Lung (tissue), 12 donors: ENCODE measurements around the gene KRTAP2-4. TPM values are rescaled to one million over a fixed set of nuclear protein-coding genes. Genes with fewer than 3 reads are reported as not detected.
"Not testable (repeated sequence)": the region's sequence is repeated elsewhere in the genome, so short reads cannot be mapped to it uniquely, and the experiment has no call there.

Source experiments
- ATAC-seq: fragments of 200-7000 bp; cut with Tn5 transposase; one replicate; pipeline ENCODE4 v1.9.1; 2020; ENCODE audit warnings: moderate number of reproducible peaks; ENCODE audit not compliant: insufficient read depth, low FRiP score
- DNase-seq, 3 donors: peaks; one replicate each; pipeline ENCODE4 v3.0.0-alpha.2; 2013 to 2017
- H3K27ac ChIP-seq, 2 donors: one replicate each; pipeline ENCODE4 v1.5.1; 2013; ENCODE audit warnings: mild to moderate bottlenecking in 2 of 2, moderate library complexity in 2 of 2, control low read depth in 1 of 2, inconsistent platforms in 1 of 2, low read depth in 1 of 2, low read length in 1 of 2
- H3K27me3 ChIP-seq, 3 donors: one replicate each; pipeline ENCODE4 v1.5.1; 2013; ENCODE audit warnings: low read length in 2 of 3; ENCODE audit not compliant: control insufficient read depth in 3 of 3, insufficient read depth in 3 of 3
- H3K36me3 ChIP-seq, 4 donors: one replicate each; pipeline ENCODE4 v1.5.1; 2013; ENCODE audit warnings: low read length in 4 of 4, mild to moderate bottlenecking in 1 of 4, moderate library complexity in 1 of 4; ENCODE audit not compliant: control insufficient read depth in 4 of 4, insufficient read depth in 4 of 4
- H3K4me1 ChIP-seq, 5 donors: one replicate each; pipeline ENCODE4 v1.5.1; 2013; ENCODE audit warnings: low read length in 5 of 5, mild to moderate bottlenecking in 2 of 5, moderate library complexity in 1 of 5; ENCODE audit not compliant: control insufficient read depth in 5 of 5, insufficient read depth in 5 of 5
- H3K4me3 ChIP-seq: one replicate; pipeline ENCODE4 v1.5.1; 2013; ENCODE audit warnings: mild to moderate bottlenecking, control low read depth, moderate library complexity
- H3K9ac ChIP-seq, 2 donors: one replicate each; pipeline ENCODE4 v1.5.1; 2013; ENCODE audit warnings: low read length in 2 of 2, control low read depth in 1 of 2; ENCODE audit not compliant: insufficient read depth in 1 of 2
- H3K9me3 ChIP-seq, 4 donors: one replicate each; pipeline ENCODE4 v1.5.1; 2013; ENCODE audit warnings: low read length in 3 of 4, mild to moderate bottlenecking in 1 of 4, moderate library complexity in 1 of 4; ENCODE audit not compliant: control insufficient read depth in 4 of 4, insufficient read depth in 3 of 4
- CTCF ChIP-seq: IDR thresholded peaks from 2 replicates; pipeline ENCODE4 v1.5.1; 2012; ENCODE audit warnings: mild to moderate bottlenecking; ENCODE audit errors: control extremely low read depth, extremely low read depth
- WGBS, 2 donors: extraction: QIAGEN DNeasy Blood & Tissue Kit; methylation state at CpG; one replicate each; pipeline ENCODE4 v1.1.7; 2013; 5-methylcytosine and 5-hydroxymethylcytosine counted together
- polyA plus RNA-seq, 2 donors: library from polyadenylated mRNA; stranded (reverse); fragments of 200-250 nt; gene quantifications; one replicate each; pipeline ENCODE4 v1.2.1, GENCODE V29; 2013
- total RNA-seq, 2 donors: library from RNA; depleted of rRNA in 1 of 2; stranded (reverse); fragments of >200 nt in 1 of 2; gene quantifications; one replicate each; pipeline ENCODE4 v1.2.1, GENCODE V29; 2014 to 2021
- donor health status: control.
- donor health status: control.
- donor health status: Bipolar disorder and iron deficiency.
- donor health status: healthy.
- donor health status: DM: yes; HTN: yes; CAD: no.

The KRTAP2-4 gene
- total and polyA plus RNA-seq, 4 donors = not detected

- no peak for DNase-seq
- H3K9ac ChIP-seq = no peak overlapping the region
- no peak for TF ChIP-seq CTCF
- WGBS, 2 donors = 89 to 97% methylated on average over 5 of the region's 5 CpGs
- no peaks in the 10 kb centered on the region for H3K36me3 ChIP-seq
- ATAC-seq = no peak
- no peaks in the 10 kb centered on the region for H3K9me3 ChIP-seq
- no peak overlapping the region for H3K27ac ChIP-seq
- H3K4me1 ChIP-seq = no peaks in the 10 kb centered on the region
- H3K4me3 ChIP-seq = no peak overlapping the region
- peaks cover 0 to 8% (median 5%) of the 10 kb centered on the region in 3 donors for H3K27me3 ChIP-seq
These were observed 6.9 kb downstream of the KRTAP2-4 start for GRCh38 chr17:41058741-41059140.

- no peak overlapping the region for H3K9ac ChIP-seq
- ATAC-seq = no peak
- no peak overlapping the region for H3K4me3 ChIP-seq
- peaks cover 0 to 3% (median 0%) of the 10 kb centered on the region in 4 donors for H3K9me3 ChIP-seq
- peaks cover 0 to 8% (median 5%) of the 10 kb centered on the region in 3 donors for H3K27me3 ChIP-seq
- DNase-seq = no peak
- H3K27ac ChIP-seq = no peak overlapping the region
- no peaks in the 10 kb centered on the region for H3K36me3 ChIP-seq
- TF ChIP-seq CTCF = no peak
- 94 to 97% methylated on average over 1 of the region's 1 CpG for WGBS, 2 donors
- no peaks in the 10 kb centered on the region for H3K4me1 ChIP-seq
These were observed 8.1 kb downstream of the KRTAP2-4 start for GRCh38 chr17:41057547-41057946.

GRCh38 chr17:41055130-41055529 lies 10.5 kb downstream of the KRTAP2-4 start, which contains the start of gene KRTAP2-2:
Gene KRTAP2-2, minus strand, starts transcription at chr17:41055230. Its CDS starts 19 bp downstream, at chr17:41055211.
- not testable (repeated sequence) for H3K36me3 ChIP-seq, H3K4me1 ChIP-seq, H3K9ac ChIP-seq, H3K4me3 ChIP-seq, H3K27ac ChIP-seq, DNase-seq, ATAC-seq, H3K27me3 ChIP-seq, H3K9me3 ChIP-seq
- 65 to 67% methylated on average over 1 of the region's 6 CpGs for WGBS, 2 donors

GRCh38 chr17:41054556-41054955 lies 11.1 kb downstream of the KRTAP2-4 start:
- DNase-seq, H3K9me3 ChIP-seq, H3K9ac ChIP-seq, H3K27me3 ChIP-seq, H3K36me3 ChIP-seq, H3K27ac ChIP-seq, H3K4me1 ChIP-seq, H3K4me3 ChIP-seq, ATAC-seq: not testable (repeated sequence)
- WGBS, 2 donors = 72 to 80% methylated on average over 7 to 9 of the region's 9 CpGs
